Measurements from ENCODE around the gene EML1. TPM values are rescaled to one million over a fixed set of nuclear protein-coding genes. Genes with fewer than 3 reads are reported as not detected.
A peak's percentile ranks its signal among the peaks of the same experiment; 100 is the strongest.

Gene EML1
- total RNA-seq, 1 experiment from 2014 or later, result 7.2 TPM

- DNase-seq, result no peak
- Mint-ChIP-seq H3K4me1 (ENCODE audit: low read depth, unreplicated experiment) (no peaks in the 10 kb centered on the region), H3K27ac (ENCODE audit: unreplicated experiment) (no peak overlapping the region), H3K4me3 (ENCODE audit: unreplicated experiment) (no peak overlapping the region), H3K36me3 (ENCODE audit: insufficient read depth, unreplicated experiment) (no peaks in the 10 kb centered on the region), H3K27me3 (ENCODE audit: insufficient read depth, unreplicated experiment) (peaks cover 5% of the 10 kb centered on the region), H3K9me3 (ENCODE audit: unreplicated experiment) (no peaks in the 10 kb centered on the region)
- Histone ChIP-seq H3K36me3 (ENCODE audit: control insufficient read depth, insufficient read depth, low read length) (no peaks in the 10 kb centered on the region), H3K9me3 (no peaks in the 10 kb centered on the region; the same call in 1 of the 2 replicates), H3K4me1 (no peaks in the 10 kb centered on the region), H3K4me3 (ENCODE audit: low read depth, low read length) (no peak overlapping the region), H3K27me3 (replicated peaks; ENCODE audit: control insufficient read depth, insufficient read depth, low read length) (no peaks in the 10 kb centered on the region)
- ChIA-PET CTCF (no interaction called here), POLR2A (no interaction called here)
- BruUV-seq (replicated peaks), result no TSS peak
- intact Hi-C loops (cut with micrococcal nuclease; ENCODE audit: unreplicated experiment), result no loop called here
- no peak for TF ChIP-seq CTCF (IDR thresholded peaks at IDR 0.05; ENCODE audit: insufficient read depth in 1 of 2, low read depth in 1 of 2, low read length in 1 of 2, severe bottlenecking in 1 of 2, unreplicated experiment in 1 of 2)
Observed at GRCh38 chr14:99892406-99892805, 99.2 kb downstream of the EML1 start.

- CTCF ChIA-PET, result interaction anchor here (0.7 kb wide), 1 partner anchor 9 kb away, joined by 3 read pairs; no protein-coding TSS in a partner anchor
- Mint-ChIP-seq H3K4me1 (ENCODE audit: low read depth, unreplicated experiment) (no peaks in the 10 kb centered on the region), H3K27ac (ENCODE audit: unreplicated experiment) (no peak overlapping the region), H3K4me3 (ENCODE audit: unreplicated experiment) (no peak overlapping the region), H3K27me3 (ENCODE audit: insufficient read depth, unreplicated experiment) (peaks cover 5% of the 10 kb centered on the region), H3K36me3 (ENCODE audit: insufficient read depth, unreplicated experiment) (no peaks in the 10 kb centered on the region), H3K9me3 (ENCODE audit: unreplicated experiment) (no peaks in the 10 kb centered on the region)
- Histone ChIP-seq H3K27me3 (replicated peaks; ENCODE audit: control insufficient read depth, insufficient read depth, low read length) (no peaks in the 10 kb centered on the region), H3K36me3 (ENCODE audit: control insufficient read depth, insufficient read depth, low read length) (no peaks in the 10 kb centered on the region), H3K4me1 (no peaks in the 10 kb centered on the region), H3K9me3 (no peaks in the 10 kb centered on the region; the same call in 1 of the 2 replicates), H3K4me3 (ENCODE audit: low read depth, low read length) (no peak overlapping the region)
- no peak for DNase-seq
- BruUV-seq (replicated peaks), result no TSS peak
- no peak for TF ChIP-seq CTCF (IDR thresholded peaks at IDR 0.05; ENCODE audit: insufficient read depth in 1 of 2, low read depth in 1 of 2, low read length in 1 of 2, severe bottlenecking in 1 of 2, unreplicated experiment in 1 of 2)
- POLR2A ChIA-PET, result no interaction called here
- intact Hi-C loops (cut with micrococcal nuclease; ENCODE audit: unreplicated experiment), result no loop called here
Observed at GRCh38 chr14:99896361-99896760, 103.1 kb downstream of the EML1 start.

- Histone ChIP-seq H3K27me3 (replicated peaks; ENCODE audit: control insufficient read depth, insufficient read depth, low read length) (no peaks in the 10 kb centered on the region), H3K36me3 (ENCODE audit: control insufficient read depth, insufficient read depth, low read length) (no peaks in the 10 kb centered on the region), H3K4me3 (ENCODE audit: low read depth, low read length) (no peak overlapping the region), H3K4me1 (no peaks in the 10 kb centered on the region), H3K9me3 (no peaks in the 10 kb centered on the region; the same call in 1 of the 2 replicates)
- H3K27me3 Mint-ChIP-seq (ENCODE audit: insufficient read depth, unreplicated experiment), result no peaks in the 10 kb centered on the region
- no peaks in the 10 kb centered on the region for H3K4me1 Mint-ChIP-seq (ENCODE audit: low read depth, unreplicated experiment)
- H3K4me3 Mint-ChIP-seq (ENCODE audit: unreplicated experiment), result no peak overlapping the region
- POLR2A ChIA-PET, result no interaction called here
- no peaks in the 10 kb centered on the region for H3K9me3 Mint-ChIP-seq (ENCODE audit: unreplicated experiment)
- intact Hi-C loops (cut with micrococcal nuclease; ENCODE audit: unreplicated experiment), result no loop called here
- H3K36me3 Mint-ChIP-seq (ENCODE audit: insufficient read depth, unreplicated experiment), result no peaks in the 10 kb centered on the region
- no peak for DNase-seq
- CTCF ChIA-PET, result interaction anchor here (0.6 to 1.7 kb wide), 4 partner anchors 16 to 293 kb away, joined by 3 to 10 read pairs (median 4); no protein-coding TSS in a partner anchor
- H3K27ac Mint-ChIP-seq (ENCODE audit: unreplicated experiment), result no peak overlapping the region
- peak; percentile 39 to 50 for TF ChIP-seq CTCF (IDR thresholded peaks at IDR 0.05; ENCODE audit: insufficient read depth in 1 of 2, low read depth in 1 of 2, low read length in 1 of 2, severe bottlenecking in 1 of 2, unreplicated experiment in 1 of 2)
- no TSS peak for BruUV-seq (replicated peaks)
Observed at GRCh38 chr14:99899578-99900178, 106.5 kb downstream of the EML1 start.
